Fibroblast of lung (primary cell): ENCODE results near the gene C9orf43. TPM values are rescaled to one million over a fixed set of nuclear protein-coding genes. Genes with fewer than 3 reads are reported as not detected.

Experiments
- DNase-seq, 2 donors: peaks; one replicate each; pipeline versions ENCODE4 v3.0.0 to v3.0.0-alpha.2; 2010; ENCODE audit warnings: low read depth in 2 of 2
- H2AFZ ChIP-seq: 2 replicates; pipeline ENCODE4 v1.5.1; 2012; ENCODE audit warnings: low read length, control low read depth, inconsistent platforms
- H3K27ac ChIP-seq: 2 replicates; pipeline ENCODE4 v1.5.1; 2011; ENCODE audit warnings: low read length, control low read depth; ENCODE audit not compliant: insufficient read depth
- H3K27me3 ChIP-seq: 2 replicates; pipeline ENCODE4 v1.5.1; 2011; ENCODE audit warnings: mild to moderate bottlenecking, low read length; ENCODE audit not compliant: control insufficient read depth, insufficient read depth
- H3K36me3 ChIP-seq: 2 replicates; pipeline ENCODE4 v1.5.1; 2011; ENCODE audit warnings: low read length; ENCODE audit not compliant: control insufficient read depth, insufficient read depth
- H3K4me1 ChIP-seq: 2 replicates; pipeline ENCODE4 v1.5.1; 2011; ENCODE audit warnings: low read length; ENCODE audit not compliant: control insufficient read depth, insufficient read depth; ENCODE audit errors: extremely low read depth
- H3K4me2 ChIP-seq: 2 replicates; pipeline ENCODE4 v1.5.1; 2011; ENCODE audit warnings: low read length, control low read depth; ENCODE audit not compliant: insufficient read depth; ENCODE audit errors: extremely low read depth
- H3K4me3 ChIP-seq, 4 experiments: fragments of 200-600 bp in 1 of 4; sonication (generic) in 1 of 4; replicated peaks in 1 of 4; 2 replicates each; pipeline ENCODE4 v1.5.1; 2011 to 2016; ENCODE audit warnings: low read length in 4 of 4, low read depth in 3 of 4, mild to moderate bottlenecking in 3 of 4, control low read depth in 2 of 4, inconsistent platforms in 1 of 4, mixed read lengths in 1 of 4; ENCODE audit not compliant: insufficient read depth in 1 of 4; ENCODE audit errors: control extremely low read depth in 1 of 4
- H3K79me2 ChIP-seq: 2 replicates; pipeline ENCODE4 v1.5.1; 2012; ENCODE audit warnings: mild to moderate bottlenecking, low read length, inconsistent platforms; ENCODE audit not compliant: control insufficient read depth, insufficient read depth
- H3K9ac ChIP-seq: 2 replicates; pipeline ENCODE4 v1.5.1; 2011; ENCODE audit warnings: mild to moderate bottlenecking, low read length, control low read depth; ENCODE audit not compliant: insufficient read depth
- H3K9me3 ChIP-seq: 2 replicates; pipeline ENCODE4 v1.5.1; 2012; ENCODE audit warnings: low read depth, low read length; ENCODE audit not compliant: control insufficient read depth, insufficient read depth
- H4K20me1 ChIP-seq: 2 replicates; pipeline ENCODE4 v1.5.1; 2011; ENCODE audit warnings: low read length; ENCODE audit not compliant: control insufficient read depth, insufficient read depth; ENCODE audit errors: extremely low read depth
- CTCF ChIP-seq, 2 donors: IDR thresholded peaks in 1 of 2; conservative IDR thresholded peaks in 1 of 2; 1 replicate in 1 of 2; 2 replicates in 1 of 2; pipeline ENCODE4 v1.5.1; 2011 to 2012; ENCODE audit warnings: low read length in 2 of 2, control low read depth in 1 of 2, inconsistent platforms in 1 of 2, low read depth in 1 of 2, mild to moderate bottlenecking in 1 of 2
- EZH2 ChIP-seq: IDR thresholded peaks from 2 replicates; pipeline ENCODE4 v1.5.1; 2012; ENCODE audit warnings: low read length, control low read depth, mild to moderate bottlenecking; ENCODE audit errors: missing control alignments
- polyA plus RNA-seq, 2 donors: library from polyadenylated mRNA; depleted of rRNA in 1 of 2; stranded (reverse) in 1 of 2; unstranded in 1 of 2; fragments of >200 nt; gene quantifications; 2 replicates each; pipeline ENCODE4 v1.2.1, GENCODE V29; 2011 to 2012; ENCODE audit warnings: missing spikeins in 1 of 2
- total RNA-seq: library from RNA; depleted of rRNA; stranded (reverse); fragments of >200 nt; gene quantifications from 2 replicates; pipeline ENCODE4 v1.2.1, GENCODE V29; 2014

Gene C9orf43
- total and polyA plus RNA-seq, 2 donors (not counting 1 experiment from before 2014, with no cell fraction given) = 0.25 to 0.50 TPM

DNA sequence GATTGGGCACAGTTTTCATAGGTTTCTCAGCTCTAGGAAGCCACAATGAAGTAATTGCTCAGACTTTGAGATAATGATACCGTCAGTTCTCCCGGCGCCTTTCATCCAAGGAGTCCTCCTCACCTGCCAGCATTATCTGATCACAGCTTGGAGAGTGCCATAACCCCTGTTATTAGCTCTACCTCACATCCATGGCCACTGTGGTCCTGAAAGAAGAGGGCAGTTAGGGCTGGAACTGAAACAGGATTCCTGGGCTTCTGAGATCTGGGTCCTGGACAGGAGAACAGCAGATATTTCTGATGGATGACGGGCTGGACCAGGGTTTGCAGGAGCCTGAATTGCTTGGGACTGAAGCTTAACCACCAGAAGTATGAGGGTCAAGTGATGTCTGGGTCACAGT lies 66.5 kb downstream of the C9orf43 start:
- TF ChIP-seq EZH2 (no peak), CTCF (conservative IDR thresholded peaks at IDR 0.05 in 1 of 2, IDR thresholded peaks at IDR 0.05 in 1 of 2; ENCODE audit: low read depth in 1 of 2, low read length in 2 of 2) (no peak)
- no peak overlapping the region for H3K27ac ChIP-seq
- DNase-seq = no peak
- no peaks in the 10 kb centered on the region for H4K20me1 ChIP-seq
- no peaks in the 10 kb centered on the region for H3K36me3 ChIP-seq
- no peaks in the 10 kb centered on the region for H3K79me2 ChIP-seq
- no peaks in the 10 kb centered on the region for H3K9me3 ChIP-seq
- H3K4me3 ChIP-seq = no peak overlapping the region
- no peaks in the 10 kb centered on the region for H3K27me3 ChIP-seq
- H3K4me1 ChIP-seq = no peaks in the 10 kb centered on the region
- H2AFZ ChIP-seq = no peak overlapping the region
- no peak overlapping the region for H3K4me2 ChIP-seq
- H3K9ac ChIP-seq = no peak overlapping the region

GRCh38 chr9:113477661-113478060 lies 67.1 kb downstream of the C9orf43 start:
- Histone ChIP-seq H3K9me3 (no peaks in the 10 kb centered on the region), H4K20me1 (no peaks in the 10 kb centered on the region), H3K27me3 (no peaks in the 10 kb centered on the region), H3K79me2 (no peaks in the 10 kb centered on the region), H3K9ac (no peak overlapping the region), H3K27ac (no peak overlapping the region), H3K36me3 (no peaks in the 10 kb centered on the region), H3K4me2 (no peak overlapping the region), H2AFZ (no peak overlapping the region), H3K4me3 (no peak overlapping the region), H3K4me1 (no peaks in the 10 kb centered on the region)
- TF ChIP-seq CTCF (conservative IDR thresholded peaks at IDR 0.05 in 1 of 2, IDR thresholded peaks at IDR 0.05 in 1 of 2; ENCODE audit: low read depth in 1 of 2, low read length in 2 of 2) = no peak
- no peak for TF ChIP-seq EZH2
- no peak for DNase-seq

DNA sequence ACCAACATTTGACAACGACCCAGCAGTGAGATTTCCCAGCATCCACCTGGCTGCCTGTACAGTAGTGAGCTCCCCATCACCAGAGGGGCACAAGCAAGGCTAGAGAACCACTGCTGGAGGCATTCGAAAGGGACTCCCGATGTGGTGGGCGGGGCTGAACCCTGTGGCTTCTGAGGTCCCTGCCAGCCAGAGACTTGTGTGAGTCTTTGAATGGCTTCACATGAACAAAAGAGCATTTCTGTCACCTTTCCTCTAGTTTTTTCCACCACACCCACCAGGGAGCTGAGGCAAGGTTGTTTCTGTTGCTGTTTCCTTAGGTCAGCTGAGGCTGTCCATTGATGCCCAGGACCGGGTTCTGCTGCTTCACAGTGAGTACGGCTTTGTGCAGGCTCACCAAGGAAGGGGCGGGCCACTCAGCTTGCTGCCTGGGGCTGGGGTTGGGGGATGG lies 68.7 kb downstream of the C9orf43 start:
- Histone ChIP-seq H3K27ac (no peak overlapping the region), H3K9ac (no peak overlapping the region), H3K27me3 (no peaks in the 10 kb centered on the region), H3K36me3 (no peaks in the 10 kb centered on the region), H4K20me1 (no peaks in the 10 kb centered on the region), H3K4me1 (peaks cover 6% of the 10 kb centered on the region), H3K4me3 (no peak overlapping the region), H3K9me3 (no peaks in the 10 kb centered on the region), H2AFZ (no peak overlapping the region), H3K79me2 (no peaks in the 10 kb centered on the region), H3K4me2 (no peak overlapping the region)
- TF ChIP-seq CTCF (conservative IDR thresholded peaks at IDR 0.05 in 1 of 2, IDR thresholded peaks at IDR 0.05 in 1 of 2; ENCODE audit: low read depth in 1 of 2, low read length in 2 of 2) (no peak), EZH2 (no peak)
- DNase-seq = peak in 1 of 2 donors; percentile 41

Other genes starting within 250 kb of the C9orf43 start
- 12.8 and 21.0 TPM in 2 replicates for gene FKBP15, start 189.5 kb upstream of the C9orf43 start, total RNA-seq
- gene FKBP15, start 189.5 kb upstream of the C9orf43 start, polyA plus RNA-seq = 25.3 and 28.8 TPM in 2 replicates
- 31.1 and 44.4 TPM in 2 replicates for gene SLC31A1, start 189.2 kb upstream of the C9orf43 start, total RNA-seq
- 33.0 and 40.9 TPM in 2 replicates for gene SLC31A1, start 189.2 kb upstream of the C9orf43 start, polyA plus RNA-seq
- gene CDC26, start 135.2 kb upstream of the C9orf43 start, total RNA-seq = 33.9 and 48.0 TPM in 2 replicates
- 59.9 and 63.2 TPM in 2 replicates for gene CDC26, start 135.2 kb upstream of the C9orf43 start, polyA plus RNA-seq
- gene PRPF4, start 135.1 kb upstream of the C9orf43 start, total RNA-seq = 25.1 and 30.3 TPM in 2 replicates
- 19.5 and 32.3 TPM in 2 replicates for gene PRPF4, start 135.1 kb upstream of the C9orf43 start, polyA plus RNA-seq
- gene RNF183, start 107.4 kb upstream of the C9orf43 start, total RNA-seq = not detected in 2 replicates
- not detected in 2 replicates for gene RNF183, start 107.4 kb upstream of the C9orf43 start, polyA plus RNA-seq
- 3.1 and 4.0 TPM in 2 replicates for gene WDR31, start 70.5 kb upstream of the C9orf43 start, total RNA-seq
- gene WDR31, start 70.5 kb upstream of the C9orf43 start, polyA plus RNA-seq = 1.2 and 1.6 TPM in 2 replicates
- gene BSPRY, start 61.2 kb upstream of the C9orf43 start, total RNA-seq = not detected in 2 replicates
- gene BSPRY, start 61.2 kb upstream of the C9orf43 start, polyA plus RNA-seq = not detected in 2 replicates
- 11.0 and 14.2 TPM in 2 replicates for gene HDHD3, start 33.8 kb upstream of the C9orf43 start, total RNA-seq
- gene HDHD3, start 33.8 kb upstream of the C9orf43 start, polyA plus RNA-seq = 4.1 and 6.5 TPM in 2 replicates
- gene ALAD, start 9.5 kb upstream of the C9orf43 start, total RNA-seq = 22.6 and 42.1 TPM in 2 replicates
- 13.1 and 14.0 TPM in 2 replicates for gene ALAD, start 9.5 kb upstream of the C9orf43 start, polyA plus RNA-seq
- gene POLE3, start 72 bp upstream of the C9orf43 start, total RNA-seq = 17.3 and 22.6 TPM in 2 replicates
- 45.9 and 68.5 TPM in 2 replicates for gene POLE3, start 72 bp upstream of the C9orf43 start, polyA plus RNA-seq
- 49.8 and 74.3 TPM in 2 replicates for gene RGS3, start 53.0 kb downstream of the C9orf43 start, total RNA-seq
- 48.1 and 58.4 TPM in 2 replicates for gene RGS3, start 53.0 kb downstream of the C9orf43 start, polyA plus RNA-seq